Activated naive CD8-positive, alpha-beta T cell treated with anti-CD3 and anti-CD28 coated beads for 36 hours (primary cell): ENCODE data around the gene SLCO1A2. TPM values are rescaled to one million over a fixed set of nuclear protein-coding genes. Genes with fewer than 3 reads are reported as not detected.

Experiments
- DNase-seq: peaks from one replicate; pipeline ENCODE4 v3.0.0; 2021
- H3K27ac Mint-ChIP-seq: one replicate; pipeline ENCODE4 v1.8.0; 2022; ENCODE audit warnings: mild to moderate bottlenecking, moderate library complexity, mixed read lengths
- H3K27me3 Mint-ChIP-seq: one replicate; pipeline ENCODE4 v1.8.0; 2022; ENCODE audit warnings: mild to moderate bottlenecking, mixed read lengths
- H3K36me3 Mint-ChIP-seq: one replicate; pipeline ENCODE4 v1.8.0; 2021; ENCODE audit warnings: mild to moderate bottlenecking, mixed read lengths
- H3K4me1 Mint-ChIP-seq: one replicate; pipeline ENCODE4 v1.8.0; 2021; ENCODE audit warnings: mixed read lengths
- H3K4me3 Mint-ChIP-seq: one replicate; pipeline ENCODE4 v1.8.0; 2022; ENCODE audit warnings: mild to moderate bottlenecking, moderate library complexity, mixed read lengths
- H3K9me3 Mint-ChIP-seq: one replicate; pipeline ENCODE4 v1.8.0; 2022; ENCODE audit warnings: mixed read lengths
- total RNA-seq, 2 experiments: library from RNA; stranded (reverse); gene quantifications; one replicate each; pipeline ENCODE4 v1.2.3, GENCODE V29; 2021

SLCO1A2 gene
- total RNA-seq, 2 experiments from 2014 or later = not detected

- peak overlapping the region; percentile 9 for H3K27ac Mint-ChIP-seq
- no peaks in the 10 kb centered on the region for H3K27me3 Mint-ChIP-seq
- no peaks in the 10 kb centered on the region for H3K36me3 Mint-ChIP-seq
- H3K4me1 Mint-ChIP-seq = peaks cover 2% of the 10 kb centered on the region
- H3K4me3 Mint-ChIP-seq = no peak overlapping the region
- no peaks in the 10 kb centered on the region for H3K9me3 Mint-ChIP-seq
- peak; percentile 1 for DNase-seq
Measured at GRCh38 chr12:21340403-21340802, 5.7 kb upstream of the SLCO1A2 start.

- no peak overlapping the region for H3K4me3 Mint-ChIP-seq
- H3K4me1 Mint-ChIP-seq = peaks cover 2% of the 10 kb centered on the region
- H3K27me3 Mint-ChIP-seq = no peaks in the 10 kb centered on the region
- no peaks in the 10 kb centered on the region for H3K9me3 Mint-ChIP-seq
- H3K27ac Mint-ChIP-seq = peak overlapping the region; percentile 9
- H3K36me3 Mint-ChIP-seq = no peaks in the 10 kb centered on the region
- no peak for DNase-seq
Measured at GRCh38 chr12:21339921-21340320, 5.2 kb upstream of the SLCO1A2 start.

DNA sequence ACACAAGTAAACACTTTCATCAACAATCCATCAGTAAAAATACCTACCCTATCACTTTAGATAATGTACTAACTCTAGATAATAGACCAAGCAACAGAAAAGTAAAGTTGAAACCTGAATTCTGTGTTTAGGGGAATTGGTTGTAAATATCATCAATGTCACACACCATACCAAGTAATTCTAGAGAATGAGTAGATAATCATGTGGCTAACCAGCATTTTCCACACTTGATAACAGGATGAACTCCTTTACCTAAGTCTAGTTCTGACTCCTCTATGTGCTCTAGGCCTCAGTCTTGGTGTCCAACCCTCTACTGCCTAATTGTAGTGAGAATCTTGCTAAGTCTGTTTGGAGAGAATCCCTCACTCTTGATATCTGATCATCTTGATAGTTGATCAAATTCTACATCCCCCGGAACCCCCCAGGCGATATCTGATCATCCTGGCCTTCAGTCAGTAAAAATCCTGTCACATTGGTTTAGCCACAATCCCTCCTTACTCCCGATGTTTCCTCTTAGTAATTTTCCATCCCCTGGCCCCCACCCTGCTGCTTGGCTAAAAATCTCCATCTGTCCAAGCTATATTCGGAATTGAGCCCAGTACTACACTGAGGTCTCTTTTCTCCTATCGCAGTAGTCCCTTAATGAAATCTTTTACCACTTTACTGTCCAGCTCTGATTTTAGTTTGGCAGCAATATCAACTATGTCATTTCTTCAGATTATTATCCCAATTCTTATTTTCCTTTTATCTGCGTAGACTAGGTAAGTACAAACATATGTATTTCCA, 3.4 kb upstream of the SLCO1A2 start:
- Mint-ChIP-seq H3K4me1 (peaks cover 2% of the 10 kb centered on the region), H3K36me3 (no peaks in the 10 kb centered on the region), H3K27me3 (no peaks in the 10 kb centered on the region), H3K4me3 (no peak overlapping the region), H3K27ac (no peak overlapping the region), H3K9me3 (no peaks in the 10 kb centered on the region)
- no peak for DNase-seq

DNA sequence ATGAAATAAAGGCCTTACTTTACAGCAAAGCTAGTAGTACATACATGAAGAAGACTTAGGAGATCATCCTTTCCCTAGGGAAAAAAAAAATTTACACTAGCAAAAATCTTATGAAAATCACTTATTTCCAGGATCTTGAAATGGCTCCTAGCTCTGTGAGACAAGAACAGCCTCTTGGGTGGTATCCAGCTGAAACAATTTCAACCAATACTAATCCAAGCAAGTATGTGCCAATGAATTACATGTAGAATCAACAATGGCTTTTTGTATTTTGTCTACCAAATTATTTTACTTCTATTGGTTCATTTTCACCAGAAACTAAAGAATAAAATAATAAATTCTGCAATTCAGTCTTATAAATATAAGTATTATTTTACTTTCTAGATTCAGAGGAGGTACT, 2.7 kb upstream of the SLCO1A2 start:
- no peak for DNase-seq
- Mint-ChIP-seq H3K4me1 (peaks cover 2% of the 10 kb centered on the region), H3K9me3 (no peaks in the 10 kb centered on the region), H3K27me3 (no peaks in the 10 kb centered on the region), H3K27ac (no peak overlapping the region), H3K4me3 (no peak overlapping the region), H3K36me3 (no peaks in the 10 kb centered on the region)

DNA sequence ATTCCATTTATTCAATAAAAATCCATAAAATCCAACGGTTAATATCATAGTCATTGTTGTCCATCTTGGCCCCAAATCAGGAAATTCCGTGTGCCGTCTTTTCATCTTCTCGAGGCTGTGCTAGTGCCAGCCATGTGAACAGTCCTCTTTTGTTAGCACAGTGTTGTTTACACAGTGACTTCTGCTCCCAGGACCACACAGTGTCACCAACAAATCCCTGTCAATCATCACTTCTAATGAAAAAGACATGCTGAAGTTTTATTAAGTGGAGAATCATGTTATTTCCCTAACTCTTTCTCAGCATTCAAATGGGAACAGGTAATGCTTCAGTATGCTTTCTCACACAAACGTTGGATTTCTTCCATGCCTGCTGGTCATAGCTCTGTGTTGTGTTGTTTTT, 1.9 kb upstream of the SLCO1A2 start:
- peaks cover 2% of the 10 kb centered on the region for H3K4me1 Mint-ChIP-seq
- H3K4me3 Mint-ChIP-seq = no peak overlapping the region
- no peaks in the 10 kb centered on the region for H3K9me3 Mint-ChIP-seq
- no peaks in the 10 kb centered on the region for H3K36me3 Mint-ChIP-seq
- H3K27ac Mint-ChIP-seq = no peak overlapping the region
- DNase-seq = no peak
- H3K27me3 Mint-ChIP-seq = no peaks in the 10 kb centered on the region

DNA sequence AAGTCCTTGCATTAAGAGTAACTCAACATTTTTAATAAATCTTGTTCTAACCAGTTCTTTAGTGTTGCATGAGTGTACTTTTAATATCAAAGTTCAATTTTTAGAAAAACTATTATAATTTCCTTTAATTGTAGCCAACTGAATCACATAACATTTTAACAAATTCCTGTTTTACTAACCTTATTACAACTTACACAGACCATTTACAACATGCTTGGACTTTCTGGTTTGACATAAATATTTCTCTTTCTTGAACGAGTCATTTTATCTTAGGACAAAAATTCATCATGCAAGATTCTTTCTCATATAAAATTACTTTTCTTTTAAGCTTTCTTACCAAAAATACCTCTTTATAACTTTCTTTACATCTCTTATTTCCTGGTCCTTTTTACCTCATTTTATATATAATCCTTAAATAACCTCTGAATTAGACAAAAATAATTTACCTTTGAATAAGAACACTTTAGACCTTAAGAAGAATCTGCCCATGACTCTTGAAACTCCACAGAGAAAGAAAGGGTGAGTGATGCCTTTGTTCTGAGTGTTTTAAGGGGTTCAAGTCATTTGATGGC, 3.9 kb downstream of the SLCO1A2 start:
- Mint-ChIP-seq H3K27ac (no peak overlapping the region), H3K36me3 (no peaks in the 10 kb centered on the region), H3K9me3 (peaks cover 8% of the 10 kb centered on the region), H3K4me1 (no peaks in the 10 kb centered on the region), H3K4me3 (no peak overlapping the region), H3K27me3 (no peaks in the 10 kb centered on the region)
- DNase-seq = no peak

GRCh38 chr12:21328578-21328977, 6.1 kb downstream of the SLCO1A2 start:
- Mint-ChIP-seq H3K4me3 (no peak overlapping the region), H3K9me3 (peaks cover 10% of the 10 kb centered on the region), H3K27me3 (no peaks in the 10 kb centered on the region), H3K36me3 (no peaks in the 10 kb centered on the region), H3K27ac (no peak overlapping the region), H3K4me1 (no peaks in the 10 kb centered on the region)
- DNase-seq = no peak

DNA sequence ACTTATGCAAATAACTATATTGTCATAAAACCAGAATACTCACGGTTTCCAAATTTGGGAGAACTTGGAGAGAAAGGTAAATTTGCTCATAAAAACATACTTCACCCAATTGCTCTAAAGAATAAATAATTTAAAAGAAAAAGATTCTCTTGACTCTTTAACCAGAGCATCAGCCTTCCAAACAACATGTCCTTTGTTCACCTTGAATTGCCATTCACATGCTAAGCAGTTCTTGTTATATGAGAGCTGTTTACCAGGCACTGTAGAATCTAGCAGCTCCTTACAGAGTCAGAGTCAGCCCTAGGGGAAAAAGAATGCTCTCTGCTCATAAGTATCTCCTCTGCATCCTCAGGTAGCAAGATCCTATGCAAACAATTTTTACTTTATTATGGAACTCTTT, 10.2 kb downstream of the SLCO1A2 start:
- H3K9me3 Mint-ChIP-seq = peaks cover 8% of the 10 kb centered on the region
- no peak for DNase-seq
- H3K36me3 Mint-ChIP-seq = no peaks in the 10 kb centered on the region
- H3K27ac Mint-ChIP-seq = no peak overlapping the region
- no peaks in the 10 kb centered on the region for H3K4me1 Mint-ChIP-seq
- H3K27me3 Mint-ChIP-seq = no peaks in the 10 kb centered on the region
- H3K4me3 Mint-ChIP-seq = no peak overlapping the region

DNA sequence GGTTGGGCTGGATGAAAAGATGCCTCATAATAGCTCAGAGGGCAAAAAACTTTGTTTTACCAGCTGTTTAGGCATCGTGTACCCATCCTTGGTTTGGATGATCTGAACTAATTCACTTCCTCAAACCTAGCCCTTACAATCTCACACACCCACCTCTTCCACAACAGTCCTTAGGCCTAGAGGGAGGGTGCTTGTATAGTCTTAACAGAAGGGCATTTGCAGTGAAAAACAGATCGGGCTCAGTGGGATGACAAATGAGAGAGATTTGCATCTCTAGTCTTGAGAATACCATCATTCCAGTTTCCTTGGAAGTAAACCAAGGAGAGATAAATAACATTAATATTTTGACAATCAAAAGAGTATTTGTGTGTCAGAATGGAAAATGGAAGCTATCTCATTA, 11.0 kb downstream of the SLCO1A2 start:
- no peaks in the 10 kb centered on the region for H3K36me3 Mint-ChIP-seq
- no peak overlapping the region for H3K27ac Mint-ChIP-seq
- H3K27me3 Mint-ChIP-seq = no peaks in the 10 kb centered on the region
- no peak for DNase-seq
- H3K4me1 Mint-ChIP-seq = no peaks in the 10 kb centered on the region
- no peak overlapping the region for H3K4me3 Mint-ChIP-seq
- peaks cover 8% of the 10 kb centered on the region for H3K9me3 Mint-ChIP-seq

GRCh38 chr12:21308785-21309184, 25.9 kb downstream of the SLCO1A2 start:
- Mint-ChIP-seq H3K36me3 (no peaks in the 10 kb centered on the region), H3K27me3 (no peaks in the 10 kb centered on the region), H3K4me3 (no peak overlapping the region), H3K27ac (no peak overlapping the region), H3K9me3 (no peaks in the 10 kb centered on the region), H3K4me1 (no peaks in the 10 kb centered on the region)
- DNase-seq = no peak

DNA sequence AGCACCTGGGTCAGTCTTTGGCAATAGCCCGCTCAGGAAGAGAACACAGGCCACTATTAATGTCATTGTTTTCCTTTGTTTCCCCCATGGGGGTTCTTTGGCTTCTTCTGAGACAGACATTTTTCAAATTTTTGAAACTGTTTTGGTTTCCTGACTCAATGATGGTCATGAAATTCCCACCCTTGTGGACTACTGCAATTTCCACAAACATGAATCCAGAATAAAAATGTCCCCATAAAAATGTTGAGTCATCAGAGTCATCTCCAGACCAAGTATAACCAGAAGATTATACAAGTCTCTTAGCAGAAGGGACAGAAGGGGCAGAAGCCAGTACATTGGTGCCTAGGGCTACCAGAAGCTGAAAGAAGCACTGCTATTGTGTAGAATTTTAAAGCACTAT, 29.1 kb downstream of the SLCO1A2 start:
- H3K4me3 Mint-ChIP-seq = no peak overlapping the region
- no peaks in the 10 kb centered on the region for H3K36me3 Mint-ChIP-seq
- no peak for DNase-seq
- H3K9me3 Mint-ChIP-seq = no peaks in the 10 kb centered on the region
- H3K27me3 Mint-ChIP-seq = peaks cover 14% of the 10 kb centered on the region
- H3K27ac Mint-ChIP-seq = no peak overlapping the region
- no peaks in the 10 kb centered on the region for H3K4me1 Mint-ChIP-seq

- no peak overlapping the region for H3K27ac Mint-ChIP-seq
- H3K4me1 Mint-ChIP-seq = no peaks in the 10 kb centered on the region
- peaks cover 14% of the 10 kb centered on the region for H3K27me3 Mint-ChIP-seq
- H3K9me3 Mint-ChIP-seq = no peaks in the 10 kb centered on the region
- no peak overlapping the region for H3K4me3 Mint-ChIP-seq
- no peak for DNase-seq
- no peaks in the 10 kb centered on the region for H3K36me3 Mint-ChIP-seq
Measured at GRCh38 chr12:21300632-21301031, 34.1 kb downstream of the SLCO1A2 start.

DNA sequence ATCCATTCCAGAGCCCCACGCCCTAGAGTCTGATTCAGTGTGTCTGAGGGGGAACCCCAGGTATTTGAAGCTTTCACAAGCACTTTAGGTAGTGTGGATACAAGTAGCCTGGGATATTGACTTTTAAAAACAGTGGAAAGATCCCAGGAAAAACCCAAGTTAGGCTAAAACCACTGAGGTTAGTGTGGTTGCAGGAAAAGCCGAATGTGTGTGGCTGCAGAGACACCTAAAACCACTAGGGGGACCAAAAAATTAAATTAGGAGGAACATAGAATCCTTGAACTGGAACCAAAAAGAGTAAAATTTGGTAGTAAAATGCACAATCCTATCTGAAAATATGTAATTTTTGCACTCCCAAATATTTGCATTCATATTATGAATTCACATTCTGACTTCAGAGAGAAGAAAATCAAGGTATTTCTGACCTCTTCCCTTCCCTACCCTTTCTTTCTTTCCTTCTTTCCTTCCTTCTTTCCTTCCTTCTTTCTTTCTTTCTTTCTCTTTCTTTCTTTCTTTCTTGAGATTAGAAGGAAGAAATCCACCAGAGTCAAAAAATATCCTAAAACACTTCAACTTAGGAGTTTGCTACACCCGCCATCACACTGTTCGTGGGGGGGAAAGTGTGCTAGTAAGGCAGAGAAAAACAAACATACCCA, 37.8 kb downstream of the SLCO1A2 start:
- H3K27ac Mint-ChIP-seq = no peak overlapping the region
- H3K4me1 Mint-ChIP-seq = no peaks in the 10 kb centered on the region
- no peaks in the 10 kb centered on the region for H3K9me3 Mint-ChIP-seq
- DNase-seq = no peak
- no peak overlapping the region for H3K4me3 Mint-ChIP-seq
- H3K36me3 Mint-ChIP-seq = no peaks in the 10 kb centered on the region
- peaks cover 6% of the 10 kb centered on the region for H3K27me3 Mint-ChIP-seq

DNA sequence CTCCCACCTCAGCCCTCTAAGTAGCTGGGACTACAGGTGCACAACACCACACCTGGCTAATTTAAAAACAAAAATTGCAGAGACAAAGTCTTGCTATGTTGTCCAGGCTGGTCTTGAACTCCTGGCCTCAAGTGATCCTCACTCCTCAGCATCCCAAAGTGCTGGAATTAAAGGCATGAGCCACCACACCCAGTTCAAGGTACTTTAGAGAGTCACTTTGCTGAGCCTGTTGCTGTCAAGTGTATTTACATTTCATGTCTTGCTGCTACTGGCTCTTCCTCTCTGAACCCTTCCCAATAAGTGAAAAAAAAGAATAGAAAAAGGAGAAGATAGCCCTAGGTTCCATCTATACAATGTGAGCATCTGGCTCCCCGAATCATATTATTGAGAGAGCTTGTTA, 38.4 kb downstream of the SLCO1A2 start:
- Mint-ChIP-seq H3K4me3 (no peak overlapping the region), H3K9me3 (no peaks in the 10 kb centered on the region), H3K4me1 (no peaks in the 10 kb centered on the region), H3K36me3 (no peaks in the 10 kb centered on the region), H3K27me3 (peaks cover 3% of the 10 kb centered on the region), H3K27ac (no peak overlapping the region)
- DNase-seq = no peak

DNA sequence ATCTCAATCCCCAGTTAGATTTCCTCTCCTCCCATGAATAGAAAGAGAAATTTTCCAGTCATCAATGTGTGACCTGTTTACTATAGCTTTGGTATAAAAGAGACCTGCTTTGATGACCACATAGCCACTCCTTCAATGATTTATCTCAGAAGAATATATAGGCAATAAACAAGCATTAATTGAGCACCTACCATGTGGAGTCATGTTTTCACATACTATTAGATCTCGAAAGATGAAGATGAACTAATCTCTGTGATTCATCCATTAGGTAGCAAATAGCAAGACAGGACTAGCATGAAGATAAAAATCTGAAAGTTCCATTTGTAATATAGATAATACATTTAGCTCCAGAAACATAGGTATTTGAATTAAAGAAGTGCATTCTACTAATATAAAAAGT, 40.5 kb downstream of the SLCO1A2 start:
- H3K4me3 Mint-ChIP-seq = no peak overlapping the region
- no peaks in the 10 kb centered on the region for H3K4me1 Mint-ChIP-seq
- no peaks in the 10 kb centered on the region for H3K9me3 Mint-ChIP-seq
- no peak overlapping the region for H3K27ac Mint-ChIP-seq
- no peaks in the 10 kb centered on the region for H3K36me3 Mint-ChIP-seq
- peaks cover 7% of the 10 kb centered on the region for H3K27me3 Mint-ChIP-seq
- no peak for DNase-seq

DNA sequence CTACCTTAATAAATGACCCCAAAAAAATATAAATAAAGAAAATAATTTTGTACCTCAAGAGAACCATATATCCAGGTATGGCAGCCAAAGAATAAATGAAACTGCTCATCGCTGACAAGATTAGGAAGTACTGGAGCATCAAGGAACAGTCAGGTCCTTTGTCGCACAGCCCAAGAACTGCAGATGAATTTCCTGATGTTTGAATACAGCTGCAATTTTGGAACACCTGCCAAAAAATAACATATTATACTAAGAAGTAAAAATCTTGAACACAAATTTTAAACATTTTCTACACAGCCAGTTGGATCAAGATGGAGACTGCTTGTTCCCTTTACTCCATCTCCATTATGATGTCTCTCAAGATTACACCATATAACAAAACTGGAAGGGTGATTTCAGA, 42.6 kb downstream of the SLCO1A2 start:
- Mint-ChIP-seq H3K27me3 (peaks cover 7% of the 10 kb centered on the region), H3K9me3 (no peaks in the 10 kb centered on the region), H3K27ac (no peak overlapping the region), H3K4me1 (no peaks in the 10 kb centered on the region), H3K36me3 (no peaks in the 10 kb centered on the region), H3K4me3 (no peak overlapping the region)
- no peak for DNase-seq
